Rectal smooth muscle tissue (tissue), 1 donor: Measurements from ENCODE around the gene GAA.
"Not testable (repeated sequence)": the region's sequence is repeated elsewhere in the genome, so short reads cannot be mapped to it uniquely, and the experiment has no call there.

ENCODE experiments used
- H3K27ac ChIP-seq: one replicate; pipeline ENCODE4 v1.7.0; 2013; ENCODE audit warnings: low read depth, low read length, inconsistent platforms
- H3K27me3 ChIP-seq: one replicate; pipeline ENCODE4 v1.7.0; 2013; ENCODE audit warnings: low read length; ENCODE audit not compliant: control insufficient read depth, insufficient read depth
- H3K36me3 ChIP-seq: one replicate; pipeline ENCODE4 v1.7.0; 2013; ENCODE audit warnings: low read length; ENCODE audit not compliant: control insufficient read depth, insufficient read depth
- H3K4me1 ChIP-seq: one replicate; pipeline ENCODE4 v1.7.0; 2013; ENCODE audit warnings: low read length; ENCODE audit not compliant: control insufficient read depth, insufficient read depth
- H3K4me3 ChIP-seq: one replicate; pipeline ENCODE4 v1.7.0; 2013; ENCODE audit warnings: low read length
- H3K9ac ChIP-seq: one replicate; pipeline ENCODE4 v1.7.0; 2013; ENCODE audit warnings: low read length

GAA gene

GRCh38 chr17:80152081-80152702, 50.8 kb downstream of the GAA start:
- Histone ChIP-seq H3K27me3 (no peaks in the 10 kb centered on the region), H3K27ac (no peak overlapping the region), H3K4me3 (no peak overlapping the region)

GRCh38 chr17:80153004-80153403, 51.6 kb downstream of the GAA start:
- Histone ChIP-seq H3K9ac (no peak overlapping the region), H3K4me1 (peaks cover 2% of the 10 kb centered on the region), H3K27ac (no peak overlapping the region), H3K27me3 (no peaks in the 10 kb centered on the region), H3K4me3 (no peak overlapping the region), H3K36me3 (no peaks in the 10 kb centered on the region)

More at GRCh38 chr17:80152081-80152702, 50.8 kb downstream of the GAA start:
- Histone ChIP-seq H3K4me1 (peaks cover 4% of the 10 kb centered on the region), H3K9ac (no peak overlapping the region), H3K36me3 (no peaks in the 10 kb centered on the region)

- Histone ChIP-seq H3K27me3 (no peaks in the 10 kb centered on the region), H3K4me3 (no peak overlapping the region), H3K4me1 (no peaks in the 10 kb centered on the region), H3K27ac (no peak overlapping the region), H3K9ac (no peak overlapping the region), H3K36me3 (no peaks in the 10 kb centered on the region)
Observed at GRCh38 chr17:80154166-80154565, 52.8 kb downstream of the GAA start.

GRCh38 chr17:80155600-80155999, 54.2 kb downstream of the GAA start:
- not testable (repeated sequence) for H3K36me3 ChIP-seq, H3K27ac ChIP-seq, H3K9ac ChIP-seq, H3K4me3 ChIP-seq, H3K4me1 ChIP-seq, H3K27me3 ChIP-seq

- no peaks in the 10 kb centered on the region for H3K27me3 ChIP-seq
- H3K4me3 ChIP-seq, result no peak overlapping the region
- no peak overlapping the region for H3K9ac ChIP-seq
- no peaks in the 10 kb centered on the region for H3K4me1 ChIP-seq
- H3K27ac ChIP-seq, result no peak overlapping the region
- H3K36me3 ChIP-seq, result no peaks in the 10 kb centered on the region
Observed at GRCh38 chr17:80158846-80159245, 57.5 kb downstream of the GAA start.

GRCh38 chr17:80160536-80160935, 59.2 kb downstream of the GAA start:
- Histone ChIP-seq H3K36me3 (no peaks in the 10 kb centered on the region), H3K4me3 (no peak overlapping the region), H3K9ac (no peak overlapping the region), H3K4me1 (no peaks in the 10 kb centered on the region), H3K27me3 (no peaks in the 10 kb centered on the region), H3K27ac (no peak overlapping the region)

GRCh38 chr17:80163336-80163735, 62.0 kb downstream of the GAA start:
- Histone ChIP-seq H3K27me3 (no peaks in the 10 kb centered on the region), H3K36me3 (no peaks in the 10 kb centered on the region), H3K27ac (no peak overlapping the region), H3K4me1 (no peaks in the 10 kb centered on the region), H3K4me3 (no peak overlapping the region), H3K9ac (no peak overlapping the region)

- Histone ChIP-seq H3K9ac (no peak overlapping the region), H3K27ac (no peak overlapping the region), H3K4me1 (no peaks in the 10 kb centered on the region), H3K36me3 (no peaks in the 10 kb centered on the region), H3K27me3 (no peaks in the 10 kb centered on the region), H3K4me3 (no peak overlapping the region)
Observed at GRCh38 chr17:80164185-80164584, 62.8 kb downstream of the GAA start.

- Histone ChIP-seq H3K9ac (no peak overlapping the region), H3K27ac (no peak overlapping the region), H3K27me3 (no peaks in the 10 kb centered on the region), H3K36me3 (no peaks in the 10 kb centered on the region), H3K4me1 (no peaks in the 10 kb centered on the region), H3K4me3 (no peak overlapping the region)
Observed at GRCh38 chr17:80166446-80166845, 65.1 kb downstream of the GAA start.

- no peak overlapping the region for H3K4me3 ChIP-seq
- no peak overlapping the region for H3K9ac ChIP-seq
- no peaks in the 10 kb centered on the region for H3K36me3 ChIP-seq
- H3K4me1 ChIP-seq, result no peaks in the 10 kb centered on the region
- no peaks in the 10 kb centered on the region for H3K27me3 ChIP-seq
- no peak overlapping the region for H3K27ac ChIP-seq
Observed at GRCh38 chr17:80168371-80168770, 67.0 kb downstream of the GAA start.

GRCh38 chr17:80169107-80169506, 67.7 kb downstream of the GAA start:
- H3K9ac ChIP-seq, result no peak overlapping the region
- no peaks in the 10 kb centered on the region for H3K4me1 ChIP-seq
- no peak overlapping the region for H3K27ac ChIP-seq
- H3K4me3 ChIP-seq, result no peak overlapping the region
- H3K27me3 ChIP-seq, result no peaks in the 10 kb centered on the region
- no peaks in the 10 kb centered on the region for H3K36me3 ChIP-seq
